Activated CD4-positive, alpha-beta T cell treated with anti-CD3 and anti-CD28 coated beads for 36 hours (primary cell): ENCODE measurements around the gene CELF4. TPM values are rescaled to one million over a fixed set of nuclear protein-coding genes. Genes with fewer than 3 reads are reported as not detected.

Experiments used
- ATAC-seq: fragments of 200-7000 bp; cut with Tn5 transposase; one replicate; pipeline ENCODE4 v1.10.0; 2021; ENCODE audit warnings: mild to moderate bottlenecking, moderate library complexity
- CTCF ChIA-PET: fragments of 350-600 bp; sonication (Branson Sonifier 250); formaldehyde crosslinking; loops from one replicate; lab custom pipeline; 2021; ENCODE audit warnings: antibody characterized with exemption; lab: Charles Lee
- POLR2A ChIA-PET: fragments of 350-600 bp; sonication (Branson Sonifier 250); formaldehyde crosslinking; loops from one replicate; lab custom pipeline; 2021; ENCODE audit warnings: antibody characterized with exemption, inconsistent platforms; lab: Charles Lee
- DNase-seq: peaks from one replicate; pipeline ENCODE4 v3.0.0-alpha.2; 2020
- H3K27ac Mint-ChIP-seq: one replicate; pipeline ENCODE4 v1.8.0; 2021; ENCODE audit warnings: mixed read lengths
- H3K27me3 Mint-ChIP-seq: one replicate; pipeline ENCODE4 v1.8.0; 2021; ENCODE audit warnings: mixed read lengths
- H3K36me3 Mint-ChIP-seq: one replicate; pipeline ENCODE4 v1.8.0; 2021; ENCODE audit warnings: low read depth, mixed read lengths
- H3K4me1 Mint-ChIP-seq: one replicate; pipeline ENCODE4 v1.8.0; 2021; ENCODE audit warnings: mixed read lengths
- H3K4me3 Mint-ChIP-seq: one replicate; pipeline ENCODE4 v1.8.0; 2021; ENCODE audit warnings: mild to moderate bottlenecking, moderate library complexity, mixed read lengths
- H3K9me3 Mint-ChIP-seq: one replicate; pipeline ENCODE4 v1.8.0; 2021; ENCODE audit warnings: low read depth, mixed read lengths
- intact Hi-C, 2 experiments: fragments of 100-400 bp; cut with DNase I in 1 of 2; cut with micrococcal nuclease in 1 of 2; formaldehyde crosslinking; loops; one replicate each; pipeline versions ENCODE4 v1.14.2 to v1.15.1; 2022 to 2024; cut with DNase I, micrococcal nuclease
- total RNA-seq, 2 experiments: library from RNA; stranded (reverse); gene quantifications; one replicate each; pipeline ENCODE4 v1.2.3, GENCODE V29; 2021

The CELF4 gene
- total RNA-seq, 2 experiments from 2014 or later = not detected

DNA sequence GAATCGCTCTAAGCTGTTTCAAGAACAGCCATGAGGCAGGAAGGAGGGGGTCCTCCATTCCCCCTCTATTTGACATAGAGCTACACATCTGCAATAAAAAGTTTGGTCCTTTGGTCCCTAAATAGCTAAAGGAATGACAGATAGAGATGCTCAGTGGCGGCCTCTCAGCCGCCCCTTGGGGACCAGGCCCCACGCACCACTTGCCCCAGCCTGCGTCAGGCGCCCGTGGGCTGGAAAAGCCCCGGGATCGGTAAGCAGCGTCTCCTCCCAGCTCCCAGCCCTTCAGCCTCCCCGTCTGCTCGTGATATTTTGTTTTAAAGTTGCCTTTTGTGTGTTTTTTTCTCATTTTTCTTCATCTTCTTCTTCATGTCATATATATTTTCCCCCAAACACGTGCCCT is 321.0 kb downstream of the CELF4 start:
- no peak for DNase-seq
- intact Hi-C loops = no loop called here
- ChIA-PET CTCF (interaction anchor here (0.6 kb wide), 1 partner anchor 142 kb away, joined by 3 read pairs; no protein-coding TSS in a partner anchor), POLR2A (no interaction called here)
- Mint-ChIP-seq H3K4me1 (peaks cover 2% of the 10 kb centered on the region), H3K9me3 (peaks cover 2% of the 10 kb centered on the region), H3K4me3 (no peak overlapping the region), H3K27me3 (peaks cover 29% of the 10 kb centered on the region), H3K27ac (no peak overlapping the region), H3K36me3 (no peaks in the 10 kb centered on the region)
- ATAC-seq = no peak

DNA sequence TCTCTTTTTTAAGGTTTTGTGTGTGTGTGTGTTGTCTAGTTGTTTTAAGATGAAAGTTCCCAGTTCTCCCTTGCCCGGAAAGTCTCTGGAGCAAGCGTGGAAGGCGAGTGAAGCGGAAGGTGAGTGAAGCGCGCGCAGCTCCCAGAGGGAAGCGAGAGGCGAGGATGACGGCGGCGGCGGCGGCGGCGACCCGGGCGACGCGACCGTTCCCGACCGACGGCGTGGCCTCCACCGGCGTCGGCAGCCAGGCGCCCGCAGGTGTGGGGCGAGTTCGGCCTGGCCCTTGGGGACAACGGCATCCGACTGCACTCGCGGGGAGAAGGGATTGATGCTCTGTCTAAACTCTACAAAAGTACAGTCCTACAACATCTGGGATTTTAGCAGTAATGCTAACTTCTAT is 321.9 kb downstream of the CELF4 start:
- Mint-ChIP-seq H3K27ac (no peak overlapping the region), H3K9me3 (peaks cover 2% of the 10 kb centered on the region), H3K4me3 (no peak overlapping the region), H3K27me3 (peaks cover 29% of the 10 kb centered on the region), H3K4me1 (peaks cover 2% of the 10 kb centered on the region), H3K36me3 (no peaks in the 10 kb centered on the region)
- ChIA-PET CTCF (no interaction called here), POLR2A (no interaction called here)
- ATAC-seq = no peak
- intact Hi-C loops = no loop called here
- DNase-seq = no peak

DNA sequence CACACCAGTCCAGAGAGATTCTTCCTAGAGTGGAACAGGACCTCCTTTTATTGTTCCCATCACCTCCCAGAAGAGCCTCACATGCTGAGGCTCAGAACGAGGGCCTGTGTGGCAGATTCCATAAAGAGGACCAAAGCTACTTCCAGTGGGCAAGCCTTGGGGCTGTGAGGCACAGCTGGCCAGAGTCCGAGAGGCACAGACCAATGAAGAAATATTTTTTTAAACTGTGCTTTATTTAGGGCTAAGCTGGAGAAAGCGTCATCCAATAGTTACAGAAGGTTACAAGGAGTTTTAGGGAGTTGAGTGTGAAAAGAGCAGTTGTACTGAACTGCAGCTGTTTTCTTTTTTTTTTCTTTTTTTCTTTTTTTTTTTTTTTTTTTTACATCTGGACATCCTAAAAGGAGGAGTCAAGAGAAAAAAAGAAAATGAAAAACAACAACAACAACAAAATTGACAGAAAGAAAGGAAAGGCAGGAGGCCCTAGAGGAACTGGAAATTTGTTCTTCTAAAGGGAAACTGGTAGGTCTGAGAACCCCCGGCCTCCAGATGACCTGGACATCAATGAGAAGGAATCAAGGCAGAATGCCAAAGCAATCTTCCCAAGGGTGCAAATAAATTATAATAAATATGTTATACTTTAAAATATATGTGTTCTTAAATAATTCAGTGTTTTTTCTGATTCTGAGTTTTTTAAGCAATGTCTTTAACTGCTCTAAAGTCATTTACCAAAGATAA is 322.6 kb downstream of the CELF4 start:
- H3K9me3 Mint-ChIP-seq = peaks cover 2% of the 10 kb centered on the region
- ATAC-seq (no peak), DNase-seq (no peak)
- peaks cover 29% of the 10 kb centered on the region for H3K27me3 Mint-ChIP-seq
- POLR2A ChIA-PET = no interaction called here
- H3K4me3 Mint-ChIP-seq = no peak overlapping the region
- peaks cover 2% of the 10 kb centered on the region for H3K4me1 Mint-ChIP-seq
- intact Hi-C loops = no loop called here
- H3K27ac Mint-ChIP-seq = no peak overlapping the region
- H3K36me3 Mint-ChIP-seq = no peaks in the 10 kb centered on the region
- CTCF ChIA-PET = no interaction called here

DNA sequence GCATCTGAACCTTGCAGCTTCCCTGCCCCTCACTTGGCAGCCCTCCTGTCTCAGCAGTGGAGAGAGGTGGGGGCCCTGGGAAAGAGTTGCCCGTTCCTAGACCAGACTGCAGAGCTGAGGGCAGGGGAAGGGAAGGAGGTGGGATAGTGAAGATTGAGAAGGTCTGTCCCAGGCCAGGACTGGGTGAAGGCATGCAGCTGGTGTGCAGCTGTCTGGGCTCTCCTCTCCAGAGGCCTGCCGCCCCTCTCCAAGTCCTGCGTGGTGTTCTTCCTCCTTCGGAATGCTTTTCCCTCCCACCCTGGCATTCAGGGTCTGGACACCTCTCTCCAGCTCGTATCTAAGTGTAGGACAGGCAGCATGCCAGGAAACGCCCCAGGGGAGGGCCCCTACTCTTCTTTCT is 323.5 kb downstream of the CELF4 start:
- H3K27me3 Mint-ChIP-seq = peaks cover 29% of the 10 kb centered on the region
- no peak overlapping the region for H3K4me3 Mint-ChIP-seq
- no peak overlapping the region for H3K27ac Mint-ChIP-seq
- H3K9me3 Mint-ChIP-seq = peaks cover 2% of the 10 kb centered on the region
- POLR2A ChIA-PET = no interaction called here
- CTCF ChIA-PET = no interaction called here
- H3K36me3 Mint-ChIP-seq = no peaks in the 10 kb centered on the region
- ATAC-seq = no peak
- intact Hi-C loops = no loop called here
- peaks cover 2% of the 10 kb centered on the region for H3K4me1 Mint-ChIP-seq
- DNase-seq = no peak

DNA sequence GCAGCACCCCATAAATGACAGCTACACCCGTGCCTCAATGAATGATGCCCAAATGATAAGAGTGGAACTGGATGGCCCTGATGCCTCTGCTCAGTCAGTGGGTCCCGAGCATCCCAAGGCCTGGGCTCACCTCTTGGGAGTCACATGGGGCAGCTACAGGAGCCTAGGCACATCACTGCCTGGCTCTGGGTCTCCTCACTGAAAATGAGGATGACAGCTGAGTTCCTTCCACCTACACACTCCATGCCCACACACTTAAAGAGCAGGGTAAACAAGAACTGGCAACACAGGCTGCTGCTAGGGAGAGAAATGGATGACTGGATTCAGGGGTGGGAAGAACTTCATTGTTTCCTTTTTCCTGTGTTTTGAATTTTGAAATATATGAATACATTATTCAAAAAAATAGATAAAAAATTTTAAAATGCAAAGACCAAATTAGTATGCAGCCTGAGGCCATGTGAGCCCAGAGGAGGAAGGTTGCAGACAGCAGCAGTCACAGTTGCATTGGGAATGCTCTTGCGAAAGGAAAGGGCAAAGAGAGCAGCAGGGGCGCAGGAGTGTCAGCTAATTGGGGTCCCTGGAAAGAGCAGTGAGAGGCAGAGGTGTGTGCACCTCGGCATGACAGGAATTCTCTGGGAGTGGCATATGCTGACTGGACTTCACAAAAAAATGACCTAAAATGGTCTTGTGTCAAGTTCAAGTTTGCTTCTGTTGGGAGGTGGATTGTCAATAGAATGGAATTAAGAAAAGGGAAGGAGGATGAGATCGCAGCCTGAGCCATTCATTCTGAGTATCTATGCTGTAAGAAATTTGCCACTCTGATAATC is 327.1 kb downstream of the CELF4 start:
- Mint-ChIP-seq H3K4me1 (no peaks in the 10 kb centered on the region), H3K36me3 (no peaks in the 10 kb centered on the region), H3K4me3 (no peak overlapping the region), H3K9me3 (no peaks in the 10 kb centered on the region), H3K27me3 (peaks cover 8% of the 10 kb centered on the region), H3K27ac (no peak overlapping the region)
- POLR2A ChIA-PET = no interaction called here
- ATAC-seq (no peak), DNase-seq (no peak)
- intact Hi-C loops = no loop called here
- CTCF ChIA-PET = interaction anchor here (0.6 kb wide), 1 partner anchor 90 kb away, joined by 3 read pairs; no protein-coding TSS in a partner anchor

DNA sequence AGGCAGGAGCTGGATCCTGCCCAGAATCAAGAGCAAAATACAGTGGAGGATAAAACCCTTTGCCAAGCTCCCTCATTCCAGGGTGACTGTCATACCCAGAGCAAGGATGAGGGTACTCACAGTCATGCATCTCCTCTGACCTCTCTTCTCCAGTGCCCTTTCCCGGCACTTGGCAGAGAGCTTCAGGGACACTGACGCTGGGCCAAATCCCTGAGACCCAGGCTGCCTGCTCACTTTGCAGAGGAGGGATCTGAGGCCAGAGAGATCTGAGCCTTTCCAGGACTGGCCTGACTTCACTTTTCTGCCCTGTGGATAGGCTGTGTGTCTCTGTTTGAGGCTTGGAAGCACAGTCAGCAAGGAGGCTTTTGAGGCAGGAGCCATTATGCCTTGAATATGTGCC is 330.0 kb downstream of the CELF4 start:
- Mint-ChIP-seq H3K27me3 (peaks cover 3% of the 10 kb centered on the region), H3K27ac (no peak overlapping the region), H3K4me1 (no peaks in the 10 kb centered on the region), H3K36me3 (no peaks in the 10 kb centered on the region), H3K9me3 (no peaks in the 10 kb centered on the region), H3K4me3 (no peak overlapping the region)
- DNase-seq = no peak
- ATAC-seq = no peak
- ChIA-PET CTCF (no interaction called here), POLR2A (no interaction called here)
- intact Hi-C loops = no loop called here

DNA sequence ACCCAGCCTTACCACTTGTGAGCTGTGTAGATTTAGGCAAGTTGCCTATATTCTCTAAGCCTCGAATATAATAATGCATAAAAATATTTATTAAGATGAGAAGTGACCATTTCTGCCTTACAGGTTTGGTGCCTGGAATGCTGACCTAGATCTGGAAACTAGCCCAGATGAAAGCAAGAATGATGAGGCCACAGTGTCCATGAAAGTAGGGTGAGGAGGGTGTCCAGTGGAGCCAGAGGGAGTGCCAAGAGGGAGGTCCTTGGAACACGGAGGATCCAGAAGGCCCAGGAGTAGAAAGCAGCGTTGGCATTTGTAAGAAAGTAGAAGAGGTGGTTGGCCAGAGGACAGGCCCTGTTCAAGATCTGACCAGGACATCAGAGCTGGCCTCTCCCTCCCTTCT is 334.3 kb downstream of the CELF4 start:
- intact Hi-C loops = no loop called here
- Mint-ChIP-seq H3K9me3 (peaks cover 3% of the 10 kb centered on the region), H3K36me3 (peaks cover 1% of the 10 kb centered on the region), H3K27ac (no peak overlapping the region), H3K4me3 (no peak overlapping the region), H3K4me1 (no peaks in the 10 kb centered on the region), H3K27me3 (no peaks in the 10 kb centered on the region)
- ChIA-PET CTCF (no interaction called here), POLR2A (no interaction called here)
- no peak for DNase-seq
- no peak for ATAC-seq

DNA sequence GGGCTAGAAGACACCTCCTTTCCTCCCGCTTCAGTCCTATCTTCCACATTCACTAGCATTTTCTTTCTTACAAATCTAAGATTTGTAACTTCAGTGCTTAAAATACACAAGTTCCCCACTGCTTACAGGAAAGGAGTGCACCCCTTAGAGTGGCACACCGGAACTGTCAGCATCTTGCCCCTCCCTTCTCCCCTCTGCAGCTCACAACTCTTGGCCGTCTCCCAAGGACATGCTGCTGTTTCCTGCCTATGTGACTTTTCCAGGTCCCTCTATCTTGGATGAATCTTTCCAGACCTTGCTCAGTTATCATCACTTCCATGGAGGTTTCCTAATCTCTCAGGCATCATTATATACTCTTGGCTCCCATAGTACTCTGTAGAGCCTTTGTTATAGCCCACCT is 334.8 kb downstream of the CELF4 start:
- POLR2A ChIA-PET = no interaction called here
- Mint-ChIP-seq H3K9me3 (peaks cover 3% of the 10 kb centered on the region), H3K27ac (no peak overlapping the region), H3K4me1 (no peaks in the 10 kb centered on the region), H3K36me3 (peaks cover 2% of the 10 kb centered on the region), H3K4me3 (no peak overlapping the region), H3K27me3 (no peaks in the 10 kb centered on the region)
- DNase-seq (no peak), ATAC-seq (no peak)
- intact Hi-C loops = no loop called here
- CTCF ChIA-PET = no interaction called here

DNA sequence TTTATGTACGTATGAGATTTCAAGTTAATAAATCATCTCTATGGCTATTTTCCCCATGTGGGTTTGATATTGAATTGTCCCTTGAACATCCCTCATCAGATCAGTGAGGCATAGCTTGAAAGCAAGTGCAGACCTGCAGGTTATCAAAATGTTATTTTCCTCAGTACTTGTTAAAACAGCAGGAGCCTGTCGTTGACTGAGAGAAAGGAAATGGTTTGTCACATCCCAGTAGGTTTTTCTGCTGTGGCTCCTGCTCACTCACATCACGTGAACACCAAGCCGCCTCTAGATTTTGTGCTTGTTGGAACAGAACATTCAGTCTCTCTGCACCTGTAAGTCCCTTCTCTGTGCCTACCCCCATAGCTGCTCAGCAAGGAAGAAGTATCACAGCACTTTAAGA is 340.3 kb downstream of the CELF4 start:
- POLR2A ChIA-PET = no interaction called here
- CTCF ChIA-PET = no interaction called here
- Mint-ChIP-seq H3K27ac (no peak overlapping the region), H3K4me3 (no peak overlapping the region), H3K9me3 (peaks cover 3% of the 10 kb centered on the region), H3K27me3 (no peaks in the 10 kb centered on the region), H3K4me1 (no peaks in the 10 kb centered on the region), H3K36me3 (peaks cover 11% of the 10 kb centered on the region)
- ATAC-seq = no peak
- no peak for DNase-seq
- intact Hi-C loops = no loop called here

DNA sequence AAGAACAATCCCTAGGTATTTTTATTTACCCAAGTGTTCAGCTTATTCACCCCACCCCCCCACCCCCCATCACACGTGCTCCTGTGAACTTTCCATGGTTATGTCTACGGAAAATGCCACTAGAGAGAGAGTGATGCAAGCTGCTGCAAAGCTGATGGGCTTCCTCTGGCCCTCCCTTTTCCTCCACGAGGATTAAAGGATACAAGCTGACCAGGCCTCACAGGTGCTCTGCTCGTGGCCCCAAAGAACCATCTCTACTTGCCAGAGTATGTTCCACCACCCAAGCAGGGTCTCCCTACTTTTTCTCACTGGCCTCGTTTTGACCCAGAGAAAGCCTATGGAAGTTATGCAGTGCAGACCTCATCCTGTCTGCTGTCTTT is 342.6 kb downstream of the CELF4 start:
- ChIA-PET POLR2A (no interaction called here), CTCF (interaction anchor here (0.6 kb wide), 1 partner anchor 210 kb away, joined by 4 read pairs; no protein-coding TSS in a partner anchor)
- H3K36me3 Mint-ChIP-seq = peaks cover 11% of the 10 kb centered on the region
- ATAC-seq (no peak), DNase-seq (no peak)
- no peaks in the 10 kb centered on the region for H3K27me3 Mint-ChIP-seq
- intact Hi-C loops = no loop called here
- no peak overlapping the region for H3K4me3 Mint-ChIP-seq
- no peak overlapping the region for H3K27ac Mint-ChIP-seq
- peaks cover 2% of the 10 kb centered on the region for H3K4me1 Mint-ChIP-seq
- peaks cover 3% of the 10 kb centered on the region for H3K9me3 Mint-ChIP-seq

DNA sequence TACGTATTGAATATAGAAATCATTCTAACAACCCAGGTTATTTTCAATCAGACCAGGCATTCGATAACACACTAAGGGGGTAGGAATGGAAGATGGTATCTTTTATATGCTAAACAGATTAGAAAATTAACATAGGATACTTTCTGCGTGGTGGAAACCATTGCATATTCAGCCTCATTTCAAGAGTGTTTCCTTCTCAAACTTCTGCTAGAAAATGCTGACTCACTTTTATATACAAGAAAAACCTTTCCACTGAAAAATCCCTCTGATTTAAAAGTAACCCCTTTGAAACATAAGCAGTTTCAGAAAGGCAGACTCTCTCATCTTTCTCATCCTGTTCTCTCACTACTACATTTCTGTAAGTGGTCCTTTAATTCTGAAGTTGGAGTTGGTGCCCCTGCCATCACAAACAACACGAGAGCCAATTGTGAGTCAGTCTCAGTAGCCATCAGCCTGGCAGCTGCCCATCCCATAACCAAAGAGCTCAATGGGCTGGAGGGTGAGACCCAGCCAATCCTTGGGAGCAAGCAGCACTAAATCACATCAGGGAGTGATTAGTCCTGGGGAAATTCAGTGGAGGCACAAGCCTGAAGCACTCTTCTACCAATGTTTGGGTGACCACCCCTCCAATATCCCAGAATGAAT is 343.1 kb downstream of the CELF4 start:
- intact Hi-C loops = no loop called here

More for the DNA sequence above, 343.1 kb downstream of the CELF4 start:
- peaks cover 11% of the 10 kb centered on the region for H3K36me3 Mint-ChIP-seq
- no peaks in the 10 kb centered on the region for H3K9me3 Mint-ChIP-seq
- ChIA-PET POLR2A (no interaction called here), CTCF (interaction anchor here (0.6 kb wide), 1 partner anchor 209 kb away, joined by 4 read pairs; no protein-coding TSS in a partner anchor)
- no peak overlapping the region for H3K4me3 Mint-ChIP-seq
- H3K4me1 Mint-ChIP-seq = peaks cover 2% of the 10 kb centered on the region
- no peak for ATAC-seq
- no peak overlapping the region for H3K27ac Mint-ChIP-seq
- H3K27me3 Mint-ChIP-seq = no peaks in the 10 kb centered on the region
- no peak for DNase-seq
